ENCODE results near the gene FBXO48. TPM values are rescaled to one million over a fixed set of nuclear protein-coding genes. Genes with fewer than 3 reads are reported as not detected.

The FBXO48 gene, protein sequence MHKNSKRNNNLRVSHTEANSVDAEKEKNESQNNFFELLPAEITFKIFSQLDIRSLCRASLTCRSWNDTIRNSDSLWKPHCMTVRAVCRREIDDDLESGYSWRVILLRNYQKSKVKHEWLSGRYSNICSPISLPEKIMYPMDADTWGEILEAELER
- total RNA-seq, result 0.19 and 0.26 TPM in 2 replicates

GRCh38 chr2:68467077-68467960 lies at the start of gene FBXO48, which contains the start of gene APLF:
Gene FBXO48, minus strand, starts transcription at chr2:68467294. Its CDS starts 2,149 bp downstream, at chr2:68465145.
Gene APLF, plus strand, starts transcription at chr2:68467585. Its CDS starts 147 bp downstream, at chr2:68467732.

Other genes with a start within 250 kb of the FBXO48 start
- gene PPP3R1, start 214.8 kb downstream of the FBXO48 start, total RNA-seq, result 17.7 and 24.1 TPM in 2 replicates
- 23.8 and 26.1 TPM in 2 replicates for gene CNRIP1, start 147.3 kb downstream of the FBXO48 start, total RNA-seq
- under 0.01 and 0.13 TPM in 2 replicates for gene PLEK, start 102.0 kb downstream of the FBXO48 start, total RNA-seq
- 3.6 and 4.8 TPM in 2 replicates for gene APLF, start 291 bp upstream of the FBXO48 start, total RNA-seq
- under 0.01 TPM in 1 of 2 replicates, not detected in the other for gene PROKR1, start 176.3 kb upstream of the FBXO48 start, total RNA-seq